SK-N-SH treated with all-trans-retinoic acid at 6 μM for 48 hours (cell line): ENCODE data around the gene ARHGAP26.

ENCODE experiments used
- ARNTL ChIP-seq: fragments of 450-650 bp; formaldehyde crosslinking; IDR thresholded peaks from 2 replicates; pipeline ENCODE4 v1.5.0; 2020; ENCODE audit warnings: low read depth, mild to moderate bottlenecking, moderate library complexity, borderline replicate concordance
- PATZ1 ChIP-seq: fragments of 250-450 bp; sonication (Bioruptor Pico); IDR thresholded peaks from 2 replicates; pipeline ENCODE4 v1.8.0; 2020; ENCODE audit warnings: mild to moderate bottlenecking, moderate library complexity, borderline replicate concordance
- SNAI2 ChIP-seq: fragments of 250-450 bp; sonication (Bioruptor Pico); IDR thresholded peaks from 2 replicates; pipeline ENCODE4 v1.5.0; 2020; ENCODE audit warnings: mild to moderate bottlenecking, moderate library complexity
- ZNF565 ChIP-seq: fragments of 450-650 bp; formaldehyde crosslinking; conservative IDR thresholded peaks from 2 replicates; pipeline ENCODE4 v1.5.0; 2020; ENCODE audit warnings: low read depth, mild to moderate bottlenecking, moderate library complexity

- TF ChIP-seq ARNTL (CRISPR knock-in tag) (no peak), ZNF565 (no peak), SNAI2 (CRISPR knock-in tag) (no peak), PATZ1 (CRISPR knock-in tag) (no peak)
Observed at GRCh38 chr5:142952229-142952628, 182.1 kb downstream of the ARHGAP26 start.
